Tibial nerve (tissue), 3 donors: Measurements from ENCODE around the gene SNAI1.

Experiments
- POLR2A ChIP-seq, 2 donors: fragments of 450-650 bp; IDR thresholded peaks; one replicate each; pipeline ENCODE4 v1.6.1; 2017; ENCODE audit warnings: antibody characterized with exemption in 2 of 2, mild to moderate bottlenecking in 2 of 2, moderate library complexity in 2 of 2
- TF ChIP-seq, protein P1 (sequence below), 5 experiments: fragments of 200-600 bp in 3 of 5; fragments of 450-650 bp in 2 of 5; sonication (generic) in 3 of 5; IDR thresholded peaks; one replicate each; pipeline ENCODE4 v1.5.1; 2016 to 2019; ENCODE audit warnings: antibody characterized with exemption in 5 of 5, mild to moderate bottlenecking in 3 of 5, moderate library complexity in 2 of 5

DNA sequence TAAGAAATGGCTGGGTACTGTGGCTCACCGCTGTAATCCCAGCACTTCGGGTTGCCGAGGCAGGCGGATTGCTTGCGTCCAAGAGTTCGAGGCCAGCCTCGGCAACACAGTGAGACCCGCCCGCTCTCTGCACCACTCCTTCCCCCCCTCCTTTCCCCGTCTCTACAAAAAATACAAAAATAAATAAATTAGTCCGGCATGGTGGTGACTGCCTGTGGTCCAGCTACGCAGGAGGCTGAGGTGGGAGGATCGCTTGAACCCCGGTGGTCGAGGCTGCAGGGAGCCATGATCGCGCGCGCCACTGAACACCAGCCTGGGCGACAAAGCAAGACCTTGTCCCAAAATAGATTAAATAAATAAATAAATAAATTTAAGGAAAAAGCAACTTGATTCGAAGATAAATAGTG lies 47.0 kb upstream of the SNAI1 start:
- TF ChIP-seq, protein P1, sequence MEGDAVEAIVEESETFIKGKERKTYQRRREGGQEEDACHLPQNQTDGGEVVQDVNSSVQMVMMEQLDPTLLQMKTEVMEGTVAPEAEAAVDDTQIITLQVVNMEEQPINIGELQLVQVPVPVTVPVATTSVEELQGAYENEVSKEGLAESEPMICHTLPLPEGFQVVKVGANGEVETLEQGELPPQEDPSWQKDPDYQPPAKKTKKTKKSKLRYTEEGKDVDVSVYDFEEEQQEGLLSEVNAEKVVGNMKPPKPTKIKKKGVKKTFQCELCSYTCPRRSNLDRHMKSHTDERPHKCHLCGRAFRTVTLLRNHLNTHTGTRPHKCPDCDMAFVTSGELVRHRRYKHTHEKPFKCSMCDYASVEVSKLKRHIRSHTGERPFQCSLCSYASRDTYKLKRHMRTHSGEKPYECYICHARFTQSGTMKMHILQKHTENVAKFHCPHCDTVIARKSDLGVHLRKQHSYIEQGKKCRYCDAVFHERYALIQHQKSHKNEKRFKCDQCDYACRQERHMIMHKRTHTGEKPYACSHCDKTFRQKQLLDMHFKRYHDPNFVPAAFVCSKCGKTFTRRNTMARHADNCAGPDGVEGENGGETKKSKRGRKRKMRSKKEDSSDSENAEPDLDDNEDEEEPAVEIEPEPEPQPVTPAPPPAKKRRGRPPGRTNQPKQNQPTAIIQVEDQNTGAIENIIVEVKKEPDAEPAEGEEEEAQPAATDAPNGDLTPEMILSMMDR (IDR thresholded peaks at IDR 0.05) = no peak
- no peak for TF ChIP-seq POLR2A (IDR thresholded peaks at IDR 0.05)
